ENCODE measurements around the gene LLGL2.

Gene LLGL2

DNA sequence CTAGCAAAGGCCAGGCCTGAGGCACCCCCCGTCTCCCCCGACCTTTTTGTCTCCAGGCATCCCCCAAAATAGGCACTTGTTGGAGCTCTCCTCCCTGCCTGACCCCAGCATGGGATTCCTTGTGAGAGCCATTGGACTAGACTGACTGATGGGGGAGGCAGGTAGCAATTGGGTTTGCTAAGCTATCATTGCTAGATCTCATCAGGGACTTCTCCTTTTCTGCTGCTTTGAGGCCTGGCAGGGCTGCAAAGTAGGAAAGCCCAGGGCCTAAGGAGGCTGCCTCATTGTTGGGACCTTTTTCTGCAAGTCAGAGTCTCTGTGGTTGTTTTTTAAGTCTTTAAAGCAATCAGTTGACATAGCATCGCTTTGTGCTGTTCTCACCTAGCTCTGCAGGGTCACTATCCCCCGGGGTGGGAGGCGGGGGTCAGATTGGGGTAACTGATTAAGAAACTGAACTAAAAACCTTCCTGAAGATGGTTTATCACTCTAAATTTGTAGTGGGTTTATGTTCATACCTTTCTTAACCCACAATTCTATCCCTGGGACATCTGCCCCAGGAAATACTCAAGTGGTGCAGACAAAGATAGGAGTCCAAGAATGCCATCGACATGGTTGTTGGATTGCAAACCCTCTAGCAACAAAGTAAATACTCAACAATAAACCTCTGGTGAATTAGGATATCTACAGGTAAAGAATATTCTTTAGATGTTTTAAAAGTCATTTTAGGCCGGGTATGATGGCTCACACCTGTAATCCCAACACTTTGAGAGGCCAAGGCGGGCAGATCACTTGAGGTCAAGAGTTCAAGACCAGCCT lies 28.0 kb downstream of the LLGL2 start:
- Histone ChIP-seq H3K4me1 (ENCODE audit: low read length) (no peaks in the 10 kb centered on the region), H3K9me2 (replicated peaks; ENCODE audit: insufficient read depth, low read length) (no peaks in the 10 kb centered on the region), H3K4me3 (ENCODE audit: low read length) (no peak overlapping the region), H3K27ac (ENCODE audit: low read length) (no peak overlapping the region), H3K79me2 (ENCODE audit: low read length) (no peaks in the 10 kb centered on the region), H3K4me2 (ENCODE audit: low read depth, low read length) (no peak overlapping the region), H4K20me1 (ENCODE audit: insufficient read depth, low read length) (no peaks in the 10 kb centered on the region), H3K27me3 (replicated peaks; ENCODE audit: insufficient read depth, low read length) (no peaks in the 10 kb centered on the region), H3K9ac (ENCODE audit: low read length) (no peak overlapping the region), H3F3A (ENCODE audit: insufficient read depth, low read length) (no peaks in the 10 kb centered on the region), H3K9me3 (replicated peaks; ENCODE audit: insufficient read depth, low read length) (no peaks in the 10 kb centered on the region), H2AFZ (ENCODE audit: low read length) (no peak overlapping the region), H3K36me3 (replicated peaks; ENCODE audit: insufficient read depth, low read length) (no peaks in the 10 kb centered on the region)
- no peak for DNase-seq
- TF ChIP-seq, protein P1, sequence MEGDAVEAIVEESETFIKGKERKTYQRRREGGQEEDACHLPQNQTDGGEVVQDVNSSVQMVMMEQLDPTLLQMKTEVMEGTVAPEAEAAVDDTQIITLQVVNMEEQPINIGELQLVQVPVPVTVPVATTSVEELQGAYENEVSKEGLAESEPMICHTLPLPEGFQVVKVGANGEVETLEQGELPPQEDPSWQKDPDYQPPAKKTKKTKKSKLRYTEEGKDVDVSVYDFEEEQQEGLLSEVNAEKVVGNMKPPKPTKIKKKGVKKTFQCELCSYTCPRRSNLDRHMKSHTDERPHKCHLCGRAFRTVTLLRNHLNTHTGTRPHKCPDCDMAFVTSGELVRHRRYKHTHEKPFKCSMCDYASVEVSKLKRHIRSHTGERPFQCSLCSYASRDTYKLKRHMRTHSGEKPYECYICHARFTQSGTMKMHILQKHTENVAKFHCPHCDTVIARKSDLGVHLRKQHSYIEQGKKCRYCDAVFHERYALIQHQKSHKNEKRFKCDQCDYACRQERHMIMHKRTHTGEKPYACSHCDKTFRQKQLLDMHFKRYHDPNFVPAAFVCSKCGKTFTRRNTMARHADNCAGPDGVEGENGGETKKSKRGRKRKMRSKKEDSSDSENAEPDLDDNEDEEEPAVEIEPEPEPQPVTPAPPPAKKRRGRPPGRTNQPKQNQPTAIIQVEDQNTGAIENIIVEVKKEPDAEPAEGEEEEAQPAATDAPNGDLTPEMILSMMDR (IDR thresholded peaks at IDR 0.05; ENCODE audit: low read length) = no peak
- no peak for TF ChIP-seq EZH2 (optimal IDR thresholded peaks at IDR 0.05; ENCODE audit: low read depth, low read length)
- no peak for TF ChIP-seq EZH2phosphoT487 (IDR thresholded peaks at IDR 0.05; ENCODE audit: low read length)

DNA sequence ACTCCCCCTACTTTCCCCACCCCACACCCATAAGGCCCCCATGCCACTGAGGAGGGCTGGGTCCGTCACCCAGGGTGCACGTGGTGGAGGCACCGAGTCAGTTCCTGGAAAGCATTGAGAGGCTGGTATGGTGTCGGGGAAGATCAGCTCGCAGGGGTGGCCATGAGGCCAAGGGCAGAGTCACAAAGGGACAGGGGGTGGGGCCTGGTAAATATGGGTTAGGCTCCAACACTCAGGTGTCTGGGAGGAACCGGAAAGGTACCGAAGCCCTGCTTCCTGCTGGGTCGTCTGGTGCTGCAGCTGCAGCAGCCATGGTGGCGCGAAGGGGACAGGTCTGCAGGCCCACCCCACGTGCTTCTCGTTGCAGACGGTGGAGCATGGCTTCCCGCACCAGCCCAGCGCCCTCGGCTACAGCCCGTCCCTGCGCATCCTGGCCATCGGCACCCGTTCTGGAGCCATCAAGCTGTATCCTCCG lies 30.2 kb downstream of the LLGL2 start:
- Histone ChIP-seq H3F3A (ENCODE audit: insufficient read depth, low read length) (no peaks in the 10 kb centered on the region), H3K27ac (ENCODE audit: low read length) (no peak overlapping the region), H4K20me1 (ENCODE audit: insufficient read depth, low read length) (no peaks in the 10 kb centered on the region), H3K36me3 (replicated peaks; ENCODE audit: insufficient read depth, low read length) (no peaks in the 10 kb centered on the region), H2AFZ (ENCODE audit: low read length) (no peak overlapping the region), H3K9me3 (replicated peaks; ENCODE audit: insufficient read depth, low read length) (no peaks in the 10 kb centered on the region), H3K4me3 (ENCODE audit: low read length) (no peak overlapping the region), H3K4me2 (ENCODE audit: low read depth, low read length) (no peak overlapping the region), H3K4me1 (ENCODE audit: low read length) (no peaks in the 10 kb centered on the region), H3K27me3 (replicated peaks; ENCODE audit: insufficient read depth, low read length) (no peaks in the 10 kb centered on the region), H3K9me2 (replicated peaks; ENCODE audit: insufficient read depth, low read length) (no peaks in the 10 kb centered on the region), H3K79me2 (ENCODE audit: low read length) (no peaks in the 10 kb centered on the region), H3K9ac (ENCODE audit: low read length) (no peak overlapping the region)
- TF ChIP-seq EZH2 (optimal IDR thresholded peaks at IDR 0.05; ENCODE audit: low read depth, low read length) (no peak), EZH2phosphoT487 (IDR thresholded peaks at IDR 0.05; ENCODE audit: low read length) (no peak)
- TF ChIP-seq, protein P1 (IDR thresholded peaks at IDR 0.05; ENCODE audit: low read length) = no peak
- no peak for DNase-seq

DNA sequence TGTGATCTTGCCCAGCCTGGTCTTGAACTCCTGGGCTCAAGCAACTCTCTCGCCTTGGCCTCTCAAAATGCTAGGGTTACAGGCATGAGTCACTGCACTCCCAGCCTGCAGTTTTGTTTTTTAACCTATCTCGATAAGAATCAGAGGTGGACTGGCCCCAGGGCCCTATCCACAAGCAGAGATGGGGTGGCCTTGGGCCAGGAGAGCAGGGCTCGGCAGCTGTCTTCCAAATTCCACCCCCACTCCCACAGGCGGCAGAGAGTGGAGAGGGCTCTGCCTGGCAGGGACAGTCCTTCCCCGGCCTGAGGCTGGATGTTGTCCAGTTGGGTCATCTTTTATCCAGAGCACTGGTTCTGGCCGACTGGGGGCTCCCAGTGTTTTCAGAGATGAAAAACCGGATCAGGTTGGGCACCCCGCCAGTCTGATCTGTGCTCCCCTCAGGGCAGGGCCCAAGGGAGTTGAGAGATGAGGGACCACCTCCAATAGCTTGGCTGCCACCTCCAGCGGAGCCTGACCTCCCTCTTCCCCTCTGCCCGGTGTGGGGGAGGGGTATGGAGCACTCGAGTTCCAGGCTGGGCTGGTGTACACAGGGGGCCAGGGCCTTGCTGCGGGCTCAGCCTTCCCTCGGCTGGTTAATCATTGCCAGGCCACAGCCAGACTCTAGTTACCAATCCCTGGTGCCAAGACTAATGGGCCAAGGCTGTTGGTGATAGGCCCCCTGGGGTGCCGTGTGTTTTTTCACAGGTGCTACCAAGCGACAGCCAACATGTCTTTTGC lies 31.8 kb downstream of the LLGL2 start:
- H3K9ac ChIP-seq (ENCODE audit: low read length) = no peak overlapping the region
- H3K79me2 ChIP-seq (ENCODE audit: low read length) = no peaks in the 10 kb centered on the region
- H3K4me2 ChIP-seq (ENCODE audit: low read depth, low read length) = no peak overlapping the region
- no peaks in the 10 kb centered on the region for H4K20me1 ChIP-seq (ENCODE audit: insufficient read depth, low read length)
- no peaks in the 10 kb centered on the region for H3F3A ChIP-seq (ENCODE audit: insufficient read depth, low read length)
- no peaks in the 10 kb centered on the region for H3K9me3 ChIP-seq (replicated peaks; ENCODE audit: insufficient read depth, low read length)
- no peaks in the 10 kb centered on the region for H3K27me3 ChIP-seq (replicated peaks; ENCODE audit: insufficient read depth, low read length)
- H3K4me1 ChIP-seq (ENCODE audit: low read length) = no peaks in the 10 kb centered on the region
- no peak overlapping the region for H3K27ac ChIP-seq (ENCODE audit: low read length)
- H3K4me3 ChIP-seq (ENCODE audit: low read length) = no peak overlapping the region
- H3K36me3 ChIP-seq (replicated peaks; ENCODE audit: insufficient read depth, low read length) = no peaks in the 10 kb centered on the region
- TF ChIP-seq, protein P1 (IDR thresholded peaks at IDR 0.05; ENCODE audit: low read length) = no peak
- TF ChIP-seq EZH2phosphoT487 (IDR thresholded peaks at IDR 0.05; ENCODE audit: low read length) = no peak
- no peak for TF ChIP-seq EZH2 (optimal IDR thresholded peaks at IDR 0.05; ENCODE audit: low read depth, low read length)
- no peak overlapping the region for H2AFZ ChIP-seq (ENCODE audit: low read length)
- H3K9me2 ChIP-seq (replicated peaks; ENCODE audit: insufficient read depth, low read length) = no peaks in the 10 kb centered on the region
- DNase-seq = no peak

Data from MM.1S (cell line).